Stomach (tissue), 9 donors: ENCODE measurements around the gene AGMO. TPM values are rescaled to one million over a fixed set of nuclear protein-coding genes. Genes with fewer than 3 reads are reported as not detected.

Experiments used
- DNase-seq, 2 donors: peaks; one replicate each; pipeline versions ENCODE4 v3.0.0 to v3.0.0-alpha.2; 2013 to 2019
- H3K27ac ChIP-seq, 5 donors: fragments of 200-600 bp in 4 of 5; sonication (generic) in 4 of 5; one replicate each; pipeline ENCODE4 v1.5.1; 2013 to 2019; ENCODE audit warnings: mild to moderate bottlenecking in 1 of 5, moderate library complexity in 1 of 5
- H3K27me3 ChIP-seq, 3 donors: fragments of 200-600 bp; sonication (generic); one replicate each; pipeline ENCODE4 v1.5.1; 2017 to 2019; ENCODE audit warnings: mixed run types in 1 of 3
- H3K36me3 ChIP-seq, 4 donors: fragments of 200-600 bp; sonication (generic); 1 replicate in 3 of 4; 2 replicates in 1 of 4; pipeline ENCODE4 v1.5.1; 2016 to 2019
- H3K4me1 ChIP-seq, 4 donors: fragments of 200-600 bp; sonication (generic); one replicate each; pipeline ENCODE4 v1.5.1; 2016 to 2019
- H3K4me3 ChIP-seq, 4 donors: fragments of 200-600 bp; sonication (generic) in 3 of 4; one replicate each; pipeline ENCODE4 v1.5.1; 2016 to 2019; ENCODE audit warnings: mild to moderate bottlenecking in 1 of 4
- H3K9me3 ChIP-seq, 4 donors: fragments of 200-600 bp; sonication (generic); one replicate each; pipeline ENCODE4 v1.5.1; 2016 to 2019
- EP300 ChIP-seq: sonication (generic); formaldehyde crosslinking; IDR thresholded peaks from one replicate; pipeline ENCODE4 v1.6.1; 2017; ENCODE audit warnings: antibody characterized with exemption
- POLR2A ChIP-seq, 4 donors: fragments of 450-650 bp; IDR thresholded peaks; one replicate each; pipeline ENCODE4 v1.6.1; 2016; ENCODE audit warnings: antibody characterized with exemption in 4 of 4, control low read depth in 2 of 4, mild to moderate bottlenecking in 1 of 4, moderate library complexity in 1 of 4
- POLR2AphosphoS5 ChIP-seq, 3 donors: sonication (generic); formaldehyde crosslinking; IDR thresholded peaks; one replicate each; pipeline ENCODE4 v1.6.1; 2016; ENCODE audit warnings: antibody characterized with exemption in 3 of 3
- WGBS, 5 donors: extraction: QIAGEN DNeasy Blood & Tissue Kit in 3 of 5; methylation state at CpG; one replicate each; pipeline versions ENCODE4 v1.1.5 to v1.1.7; 2013 to 2018; 5-methylcytosine and 5-hydroxymethylcytosine counted together
- intact Hi-C: fragments of 100-400 bp; cut with DNase I; formaldehyde crosslinking; loops from one replicate; pipeline ENCODE4 v1.15.1; 2023; ENCODE audit warnings: low total_unique reads
- polyA plus RNA-seq, 3 donors: library from polyadenylated mRNA; stranded (reverse); fragments of 200-250 nt; gene quantifications; one replicate each; pipeline ENCODE4 v1.2.3, GENCODE V29; 2013
- total RNA-seq, 5 donors: library from RNA; depleted of rRNA; stranded (reverse); fragments of >200 nt; gene quantifications; one replicate each; pipeline versions ENCODE4 v1.1.0 to v1.2.3, GENCODE V29; 2014 to 2016
- TF ChIP-seq, protein P1 (sequence below), 7 experiments: fragments of 450-650 bp in 4 of 7; fragments of 200-600 bp in 3 of 7; sonication (generic) in 3 of 7; IDR thresholded peaks; one replicate each; pipeline ENCODE4 v1.5.1; 2016 to 2019; ENCODE audit warnings: antibody characterized with exemption in 7 of 7, control low read depth in 2 of 7, mild to moderate bottlenecking in 1 of 7
- donor health status: healthy with polysubstance abuse.
- donor health status: Bipolar disorder and iron deficiency.
- donor health status: healthy.

AGMO gene
- total and polyA plus RNA-seq, 8 donors = 0.03 to 33.0 (median 5.0) TPM; not detected in 5

DNA sequence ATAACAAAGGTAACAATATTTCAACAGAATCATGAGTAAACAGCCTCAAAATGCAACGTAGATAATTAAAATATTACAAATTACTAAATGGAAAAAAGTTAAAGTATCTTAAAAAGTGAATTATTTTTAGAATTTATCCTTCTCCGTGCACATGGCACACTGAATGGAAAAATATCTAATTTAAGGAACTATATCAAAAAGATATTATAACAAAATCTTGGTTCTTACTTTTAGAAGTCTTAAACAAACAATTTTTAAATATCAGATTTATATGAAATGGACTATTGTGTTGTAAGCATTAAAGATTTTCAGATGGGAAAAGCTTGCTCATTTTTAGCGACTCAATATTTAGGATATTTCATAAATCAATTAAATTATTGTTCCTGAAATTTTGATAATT lies 72.0 kb downstream of the AGMO start:
- no peak for DNase-seq
- Histone ChIP-seq H3K36me3 (no peaks in the 10 kb centered on the region), H3K27ac (no peak overlapping the region), H3K4me1 (peaks cover 0 to 5% (median 0%) of the 10 kb centered on the region in 4 donors), H3K4me3 (no peak overlapping the region), H3K9me3 (no peaks in the 10 kb centered on the region), H3K27me3 (no peaks in the 10 kb centered on the region)
- TF ChIP-seq, protein P1, sequence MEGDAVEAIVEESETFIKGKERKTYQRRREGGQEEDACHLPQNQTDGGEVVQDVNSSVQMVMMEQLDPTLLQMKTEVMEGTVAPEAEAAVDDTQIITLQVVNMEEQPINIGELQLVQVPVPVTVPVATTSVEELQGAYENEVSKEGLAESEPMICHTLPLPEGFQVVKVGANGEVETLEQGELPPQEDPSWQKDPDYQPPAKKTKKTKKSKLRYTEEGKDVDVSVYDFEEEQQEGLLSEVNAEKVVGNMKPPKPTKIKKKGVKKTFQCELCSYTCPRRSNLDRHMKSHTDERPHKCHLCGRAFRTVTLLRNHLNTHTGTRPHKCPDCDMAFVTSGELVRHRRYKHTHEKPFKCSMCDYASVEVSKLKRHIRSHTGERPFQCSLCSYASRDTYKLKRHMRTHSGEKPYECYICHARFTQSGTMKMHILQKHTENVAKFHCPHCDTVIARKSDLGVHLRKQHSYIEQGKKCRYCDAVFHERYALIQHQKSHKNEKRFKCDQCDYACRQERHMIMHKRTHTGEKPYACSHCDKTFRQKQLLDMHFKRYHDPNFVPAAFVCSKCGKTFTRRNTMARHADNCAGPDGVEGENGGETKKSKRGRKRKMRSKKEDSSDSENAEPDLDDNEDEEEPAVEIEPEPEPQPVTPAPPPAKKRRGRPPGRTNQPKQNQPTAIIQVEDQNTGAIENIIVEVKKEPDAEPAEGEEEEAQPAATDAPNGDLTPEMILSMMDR (IDR thresholded peaks at IDR 0.05) = no peak
- TF ChIP-seq EP300 = no peak
- intact Hi-C loops = no loop called here
- WGBS, 5 donors = 61 to 74% (median 68%) methylated on average over 3 of the region's 3 CpGs

GRCh38 chr7:15489383-15489782 lies 72.4 kb downstream of the AGMO start:
- peak in 1 of 2 donors; percentile 53 for DNase-seq
- Histone ChIP-seq H3K4me3 (no peak overlapping the region), H3K36me3 (no peaks in the 10 kb centered on the region), H3K27ac (no peak overlapping the region), H3K27me3 (no peaks in the 10 kb centered on the region), H3K4me1 (peaks cover 0 to 5% (median 0%) of the 10 kb centered on the region in 4 donors), H3K9me3 (no peaks in the 10 kb centered on the region)
- intact Hi-C loops = no loop called here
- WGBS, 5 donors = 36 to 56% (median 48%) methylated on average over 4 of the region's 4 CpGs
- TF ChIP-seq EP300 (no peak), POLR2A (IDR thresholded peaks at IDR 0.05) (no peak), POLR2AphosphoS5 (IDR thresholded peaks at IDR 0.05) (no peak)
- TF ChIP-seq, protein P1 (IDR thresholded peaks at IDR 0.05) = no peak

DNA sequence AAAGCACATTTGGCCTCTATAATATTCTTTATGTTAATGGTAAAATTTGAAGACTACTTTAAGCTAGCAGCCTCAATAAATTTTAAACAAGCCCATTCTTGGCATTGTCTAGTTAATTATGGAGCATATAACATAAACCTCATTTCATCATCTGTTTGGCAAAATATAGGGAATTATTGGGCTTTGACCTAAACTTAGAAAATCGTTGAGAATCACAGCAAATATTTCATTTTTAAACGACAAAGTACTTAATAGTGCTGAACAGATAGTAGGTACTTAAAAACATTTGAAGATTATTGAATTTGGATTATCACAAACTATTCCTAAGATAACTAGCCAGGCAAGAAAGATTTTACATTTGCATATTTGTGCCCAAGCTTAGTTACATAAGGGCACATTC lies 73.4 kb downstream of the AGMO start:
- DNase-seq = no peak
- Histone ChIP-seq H3K27me3 (no peaks in the 10 kb centered on the region), H3K9me3 (no peaks in the 10 kb centered on the region), H3K4me1 (peaks cover 0 to 5% (median 0%) of the 10 kb centered on the region in 4 donors), H3K27ac (no peak overlapping the region), H3K36me3 (no peaks in the 10 kb centered on the region), H3K4me3 (no peak overlapping the region)
- TF ChIP-seq, protein P1 (IDR thresholded peaks at IDR 0.05) = no peak
- TF ChIP-seq POLR2A (IDR thresholded peaks at IDR 0.05) (no peak), POLR2AphosphoS5 (IDR thresholded peaks at IDR 0.05) (no peak), EP300 (no peak)
- WGBS, 5 donors = 64 to 74% (median 68%) methylated on average over 2 of the region's 2 CpGs
- intact Hi-C loops = no loop called here

GRCh38 chr7:15487896-15488295 lies 73.9 kb downstream of the AGMO start:
- Histone ChIP-seq H3K4me1 (peaks cover 0 to 5% (median 0%) of the 10 kb centered on the region in 4 donors), H3K36me3 (no peaks in the 10 kb centered on the region), H3K27ac (no peak overlapping the region), H3K27me3 (no peaks in the 10 kb centered on the region), H3K9me3 (no peaks in the 10 kb centered on the region), H3K4me3 (no peak overlapping the region)
- intact Hi-C loops = no loop called here
- no peak for DNase-seq
- 67 to 90% (median 77%) methylated on average over 1 of the region's 1 CpG for WGBS, 5 donors
- TF ChIP-seq, protein P1 (IDR thresholded peaks at IDR 0.05) = no peak
- TF ChIP-seq EP300 = no peak
- TF ChIP-seq POLR2AphosphoS5 (IDR thresholded peaks at IDR 0.05) = no peak
- TF ChIP-seq POLR2A (IDR thresholded peaks at IDR 0.05) = no peak
